Body of pancreas (tissue), 4 donors: Measurements from ENCODE around the gene PTPRN2.

Experiments used
- CTCF ChIP-seq, 7 experiments: fragments of 450-650 bp in 4 of 7; fragments of 200-600 bp in 3 of 7; sonication (generic) in 3 of 7; IDR thresholded peaks; one replicate each; pipeline ENCODE4 v1.5.1; 2016 to 2019; ENCODE audit warnings: antibody characterized with exemption in 7 of 7
- POLR2A ChIP-seq, 3 donors: fragments of 450-650 bp; IDR thresholded peaks; one replicate each; pipeline ENCODE4 v1.6.1; 2016; ENCODE audit warnings: antibody characterized with exemption in 3 of 3, mild to moderate bottlenecking in 2 of 3

- TF ChIP-seq CTCF (IDR thresholded peaks at IDR 0.05) (no peak), POLR2A (IDR thresholded peaks at IDR 0.05) (no peak)
These were observed 290.9 kb downstream of the PTPRN2 start for GRCh38 chr7:158296798-158297104.
